ENCODE measurements around the gene PARD3B.
A peak's percentile ranks its signal among the peaks of the same experiment; 100 is the strongest.

The PARD3B gene

DNA sequence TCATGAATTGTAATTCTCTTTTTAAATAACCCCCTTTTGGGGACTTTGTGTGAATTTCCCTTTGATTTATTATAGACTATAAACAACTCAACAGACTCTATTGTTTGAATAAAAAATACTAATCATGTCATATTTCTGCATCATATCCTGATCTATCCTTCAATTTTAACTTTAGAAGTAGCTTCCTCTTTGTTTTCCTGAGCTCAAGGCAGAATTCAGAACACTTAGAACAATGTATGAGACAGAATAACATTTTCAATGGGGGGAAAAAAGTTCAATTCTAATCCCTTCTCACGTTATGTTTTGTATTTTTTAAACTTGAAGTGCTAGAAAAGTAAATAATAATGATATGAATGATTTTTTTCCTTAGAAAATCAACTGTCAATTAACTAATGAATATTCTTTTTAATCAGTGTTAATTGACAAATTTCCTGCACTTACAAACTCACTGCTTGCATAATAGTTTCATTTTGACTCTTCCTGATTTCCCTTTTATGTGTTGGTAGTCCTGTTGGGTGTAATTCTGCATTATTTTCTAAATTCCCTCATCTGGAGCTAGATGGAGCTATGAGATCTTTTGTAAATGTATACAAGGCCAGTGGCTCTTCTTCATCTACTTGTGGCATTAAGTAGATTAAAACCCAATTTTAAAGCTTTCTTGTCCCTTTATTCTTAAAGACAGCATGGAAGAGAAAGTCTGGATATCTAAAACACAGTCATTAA lies 326.1 kb downstream of the PARD3B start:
- DNase-seq = no peak
- Histone ChIP-seq H3K36me3 (replicated peaks; ENCODE audit: insufficient read depth, low read length) (no peaks in the 10 kb centered on the region), H3K9me2 (replicated peaks; ENCODE audit: insufficient read depth, low read length) (no peaks in the 10 kb centered on the region), H3K9ac (ENCODE audit: low read length) (no peak overlapping the region), H3K27me3 (replicated peaks; ENCODE audit: insufficient read depth, low read length) (no peaks in the 10 kb centered on the region), H3K4me1 (ENCODE audit: low read length) (no peaks in the 10 kb centered on the region), H3K9me3 (replicated peaks; ENCODE audit: insufficient read depth, low read length) (no peaks in the 10 kb centered on the region), H3K4me2 (ENCODE audit: low read depth, low read length) (no peak overlapping the region), H3K4me3 (ENCODE audit: low read length) (no peak overlapping the region), H3K79me2 (ENCODE audit: low read length) (no peaks in the 10 kb centered on the region), H3K27ac (ENCODE audit: low read length) (no peak overlapping the region), H4K20me1 (ENCODE audit: insufficient read depth, low read length) (no peaks in the 10 kb centered on the region), H2AFZ (ENCODE audit: low read length) (no peak overlapping the region), H3F3A (ENCODE audit: insufficient read depth, low read length) (no peaks in the 10 kb centered on the region)
- TF ChIP-seq, protein P1, sequence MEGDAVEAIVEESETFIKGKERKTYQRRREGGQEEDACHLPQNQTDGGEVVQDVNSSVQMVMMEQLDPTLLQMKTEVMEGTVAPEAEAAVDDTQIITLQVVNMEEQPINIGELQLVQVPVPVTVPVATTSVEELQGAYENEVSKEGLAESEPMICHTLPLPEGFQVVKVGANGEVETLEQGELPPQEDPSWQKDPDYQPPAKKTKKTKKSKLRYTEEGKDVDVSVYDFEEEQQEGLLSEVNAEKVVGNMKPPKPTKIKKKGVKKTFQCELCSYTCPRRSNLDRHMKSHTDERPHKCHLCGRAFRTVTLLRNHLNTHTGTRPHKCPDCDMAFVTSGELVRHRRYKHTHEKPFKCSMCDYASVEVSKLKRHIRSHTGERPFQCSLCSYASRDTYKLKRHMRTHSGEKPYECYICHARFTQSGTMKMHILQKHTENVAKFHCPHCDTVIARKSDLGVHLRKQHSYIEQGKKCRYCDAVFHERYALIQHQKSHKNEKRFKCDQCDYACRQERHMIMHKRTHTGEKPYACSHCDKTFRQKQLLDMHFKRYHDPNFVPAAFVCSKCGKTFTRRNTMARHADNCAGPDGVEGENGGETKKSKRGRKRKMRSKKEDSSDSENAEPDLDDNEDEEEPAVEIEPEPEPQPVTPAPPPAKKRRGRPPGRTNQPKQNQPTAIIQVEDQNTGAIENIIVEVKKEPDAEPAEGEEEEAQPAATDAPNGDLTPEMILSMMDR (IDR thresholded peaks at IDR 0.05; ENCODE audit: low read length) = peak; percentile 25
- TF ChIP-seq EZH2 (optimal IDR thresholded peaks at IDR 0.05; ENCODE audit: low read depth, low read length) (no peak), EZH2phosphoT487 (IDR thresholded peaks at IDR 0.05; ENCODE audit: low read length) (no peak)

DNA sequence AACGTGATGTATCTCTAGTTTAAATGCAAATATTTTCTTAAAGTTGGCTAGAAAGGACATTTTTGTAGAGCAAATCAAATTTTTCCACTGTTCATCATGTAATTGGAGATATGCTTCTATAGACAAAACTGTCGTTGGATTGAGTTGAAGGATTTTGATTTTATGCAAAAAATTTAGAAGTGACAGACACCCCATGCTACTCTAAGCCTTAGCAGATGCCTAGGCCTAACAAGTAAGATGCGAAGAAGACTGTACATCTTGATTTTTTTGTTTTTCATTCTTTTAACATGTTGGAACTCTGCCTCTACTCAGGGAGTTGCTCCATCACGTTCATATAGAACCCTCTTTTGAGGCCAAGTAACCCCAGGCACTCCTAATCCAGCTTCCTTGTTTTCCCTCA lies 331.0 kb downstream of the PARD3B start:
- no peaks in the 10 kb centered on the region for H3K79me2 ChIP-seq (ENCODE audit: low read length)
- H3K4me2 ChIP-seq (ENCODE audit: low read depth, low read length) = no peak overlapping the region
- TF ChIP-seq EZH2 (optimal IDR thresholded peaks at IDR 0.05; ENCODE audit: low read depth, low read length) (no peak), EZH2phosphoT487 (IDR thresholded peaks at IDR 0.05; ENCODE audit: low read length) (no peak)
- TF ChIP-seq, protein P1 (IDR thresholded peaks at IDR 0.05; ENCODE audit: low read length) = no peak
- H3K4me1 ChIP-seq (ENCODE audit: low read length) = no peaks in the 10 kb centered on the region
- H3K9me3 ChIP-seq (replicated peaks; ENCODE audit: insufficient read depth, low read length) = no peaks in the 10 kb centered on the region
- H3K9ac ChIP-seq (ENCODE audit: low read length) = no peak overlapping the region
- H3K27me3 ChIP-seq (replicated peaks; ENCODE audit: insufficient read depth, low read length) = no peaks in the 10 kb centered on the region
- H2AFZ ChIP-seq (ENCODE audit: low read length) = no peak overlapping the region
- H3K27ac ChIP-seq (ENCODE audit: low read length) = no peak overlapping the region
- H3F3A ChIP-seq (ENCODE audit: insufficient read depth, low read length) = no peaks in the 10 kb centered on the region
- no peaks in the 10 kb centered on the region for H4K20me1 ChIP-seq (ENCODE audit: insufficient read depth, low read length)
- no peaks in the 10 kb centered on the region for H3K36me3 ChIP-seq (replicated peaks; ENCODE audit: insufficient read depth, low read length)
- H3K9me2 ChIP-seq (replicated peaks; ENCODE audit: insufficient read depth, low read length) = no peaks in the 10 kb centered on the region
- no peak overlapping the region for H3K4me3 ChIP-seq (ENCODE audit: low read length)
- DNase-seq = no peak

DNA sequence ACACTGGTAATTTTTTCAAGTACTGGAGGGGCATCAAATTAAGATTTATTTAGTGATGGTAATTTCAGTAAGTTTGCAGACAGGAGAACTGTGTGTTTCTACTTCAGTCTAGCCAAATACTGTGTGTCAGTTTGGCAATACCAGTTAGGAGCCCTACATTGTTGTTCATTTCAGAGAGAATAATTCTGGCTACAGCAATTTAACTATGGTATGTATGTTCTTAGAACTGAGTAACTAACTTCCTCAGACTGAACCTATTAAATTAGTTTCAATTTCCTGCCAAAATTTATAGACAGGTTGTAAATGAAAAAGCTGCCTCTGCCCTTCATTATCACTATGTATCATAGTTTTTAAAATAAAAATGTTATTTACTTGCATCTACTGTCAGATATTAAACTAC lies 332.4 kb downstream of the PARD3B start:
- no peaks in the 10 kb centered on the region for H3K4me1 ChIP-seq (ENCODE audit: low read length)

More for the DNA sequence above, 332.4 kb downstream of the PARD3B start:
- no peak overlapping the region for H3K4me2 ChIP-seq (ENCODE audit: low read depth, low read length)
- H3K4me3 ChIP-seq (ENCODE audit: low read length) = no peak overlapping the region
- H3F3A ChIP-seq (ENCODE audit: insufficient read depth, low read length) = no peaks in the 10 kb centered on the region
- H3K79me2 ChIP-seq (ENCODE audit: low read length) = no peaks in the 10 kb centered on the region
- H3K27me3 ChIP-seq (replicated peaks; ENCODE audit: insufficient read depth, low read length) = no peaks in the 10 kb centered on the region
- no peaks in the 10 kb centered on the region for H3K36me3 ChIP-seq (replicated peaks; ENCODE audit: insufficient read depth, low read length)
- no peak overlapping the region for H3K27ac ChIP-seq (ENCODE audit: low read length)
- no peak for DNase-seq
- no peaks in the 10 kb centered on the region for H3K9me3 ChIP-seq (replicated peaks; ENCODE audit: insufficient read depth, low read length)
- no peak overlapping the region for H3K9ac ChIP-seq (ENCODE audit: low read length)
- TF ChIP-seq EZH2 (optimal IDR thresholded peaks at IDR 0.05; ENCODE audit: low read depth, low read length) (no peak), EZH2phosphoT487 (IDR thresholded peaks at IDR 0.05; ENCODE audit: low read length) (no peak)
- TF ChIP-seq, protein P1 (IDR thresholded peaks at IDR 0.05; ENCODE audit: low read length) = no peak
- no peaks in the 10 kb centered on the region for H4K20me1 ChIP-seq (ENCODE audit: insufficient read depth, low read length)
- no peak overlapping the region for H2AFZ ChIP-seq (ENCODE audit: low read length)
- H3K9me2 ChIP-seq (replicated peaks; ENCODE audit: insufficient read depth, low read length) = no peaks in the 10 kb centered on the region

Data from MM.1S (cell line).